HG03159 (cell line): ENCODE data around the gene ARHGEF7.
A peak's percentile ranks its signal among the peaks of the same experiment; 100 is the strongest.
"Not testable (repeated sequence)": the region's sequence is repeated elsewhere in the genome, so short reads cannot be mapped to it uniquely, and the experiment has no call there.

Experiments used
- ATAC-seq: cut with Tn5 transposase; IDR thresholded peaks from one replicate; pipeline ENCODE4 v1.9.1; 2021; ENCODE audit warnings: mild to moderate bottlenecking, moderate library complexity; ENCODE audit not compliant: unreplicated experiment

Gene ARHGEF7

GRCh38 chr13:111189064-111189505 lies 74.0 kb downstream of the ARHGEF7 start:
- not testable (repeated sequence) for ATAC-seq

GRCh38 chr13:111189516-111189915 lies 74.4 kb downstream of the ARHGEF7 start:
- ATAC-seq = not testable (repeated sequence)

GRCh38 chr13:111193223-111193622 lies 78.1 kb downstream of the ARHGEF7 start:
- ATAC-seq = not testable (repeated sequence)

- not testable (repeated sequence) for ATAC-seq
Measured at GRCh38 chr13:111194651-111195050, 79.5 kb downstream of the ARHGEF7 start.

- not testable (repeated sequence) for ATAC-seq
Measured at GRCh38 chr13:111198732-111199378, 83.7 kb downstream of the ARHGEF7 start.

GRCh38 chr13:111201304-111201940 lies 86.3 kb downstream of the ARHGEF7 start:
- ATAC-seq = no peak

- ATAC-seq = no peak
Measured at GRCh38 chr13:111202156-111202621, 87.1 kb downstream of the ARHGEF7 start.

GRCh38 chr13:111202745-111203144 lies 87.6 kb downstream of the ARHGEF7 start:
- peak; percentile 86 for ATAC-seq

- ATAC-seq = no peak
Measured at GRCh38 chr13:111203736-111204389, 88.8 kb downstream of the ARHGEF7 start.

GRCh38 chr13:111204438-111205177 lies 89.5 kb downstream of the ARHGEF7 start:
- ATAC-seq = no peak

- ATAC-seq = no peak
Measured at GRCh38 chr13:111206148-111206547, 91.0 kb downstream of the ARHGEF7 start.

GRCh38 chr13:111209613-111210012 lies 94.5 kb downstream of the ARHGEF7 start:
- ATAC-seq = no peak

GRCh38 chr13:111210091-111210490 lies 95.0 kb downstream of the ARHGEF7 start:
- ATAC-seq = no peak

GRCh38 chr13:111210544-111211469 lies 95.7 kb downstream of the ARHGEF7 start:
- no peak for ATAC-seq

- ATAC-seq = no peak
Measured at GRCh38 chr13:111211789-111212516, 96.8 kb downstream of the ARHGEF7 start.

GRCh38 chr13:111212517-111212873 lies 97.4 kb downstream of the ARHGEF7 start:
- no peak for ATAC-seq

- ATAC-seq = no peak
Measured at GRCh38 chr13:111213964-111214726, 99.0 kb downstream of the ARHGEF7 start.

GRCh38 chr13:111215081-111216047 lies 100.3 kb downstream of the ARHGEF7 start:
- ATAC-seq = no peak
